WTC11 (cell line): Measurements from ENCODE around the gene RCL1.

ENCODE experiments used
- CTCF ChIP-seq: fragments of 200-600 bp; IDR thresholded peaks from 2 replicates; pipeline ENCODE4 v1.8.0; 2022; ENCODE audit warnings: antibody characterized with exemption
- E2F5 ChIP-seq: sonication (generic); formaldehyde crosslinking; IDR thresholded peaks from 2 replicates; pipeline ENCODE4 v1.8.1; 2022; ENCODE audit warnings: mild to moderate bottlenecking, moderate library complexity, missing genetic modification reagents
- ETV6 ChIP-seq: sonication (generic); formaldehyde crosslinking; IDR thresholded peaks from 2 replicates; pipeline ENCODE4 v1.8.1; 2022; ENCODE audit warnings: mild to moderate bottlenecking, missing genetic modification reagents
- MAX ChIP-seq: sonication (generic); formaldehyde crosslinking; IDR thresholded peaks from 2 replicates; pipeline ENCODE4 v1.8.0; 2022; ENCODE audit warnings: mild to moderate bottlenecking, missing genetic modification reagents
- SMAD4 ChIP-seq: sonication (generic); formaldehyde crosslinking; IDR thresholded peaks from 2 replicates; pipeline ENCODE4 v1.8.0; 2022; ENCODE audit warnings: mild to moderate bottlenecking, missing genetic modification reagents
- TP53 ChIP-seq: sonication (generic); formaldehyde crosslinking; IDR thresholded peaks from 2 replicates; pipeline ENCODE4 v1.8.1; 2023; ENCODE audit warnings: mild to moderate bottlenecking, missing genetic modification reagents
- ZNF138 ChIP-seq: sonication (generic); formaldehyde crosslinking; conservative IDR thresholded peaks from 2 replicates; pipeline ENCODE4 v1.8.1; 2022; ENCODE audit warnings: mild to moderate bottlenecking, moderate library complexity, missing genetic modification reagents
- TF ChIP-seq, protein P1 (sequence below): sonication (generic); formaldehyde crosslinking; IDR thresholded peaks from 2 replicates; pipeline ENCODE4 v1.8.1; 2023; ENCODE audit warnings: mild to moderate bottlenecking, moderate library complexity, missing genetic modification reagents
- TF ChIP-seq, protein P2 (sequence below): fragments of 250-450 bp; sonication (Bioruptor Pico); IDR thresholded peaks from 2 replicates; pipeline ENCODE4 v1.9.0; 2021; ENCODE audit warnings: mild to moderate bottlenecking

- no peak for TF ChIP-seq CTCF
- TF ChIP-seq, protein P1, sequence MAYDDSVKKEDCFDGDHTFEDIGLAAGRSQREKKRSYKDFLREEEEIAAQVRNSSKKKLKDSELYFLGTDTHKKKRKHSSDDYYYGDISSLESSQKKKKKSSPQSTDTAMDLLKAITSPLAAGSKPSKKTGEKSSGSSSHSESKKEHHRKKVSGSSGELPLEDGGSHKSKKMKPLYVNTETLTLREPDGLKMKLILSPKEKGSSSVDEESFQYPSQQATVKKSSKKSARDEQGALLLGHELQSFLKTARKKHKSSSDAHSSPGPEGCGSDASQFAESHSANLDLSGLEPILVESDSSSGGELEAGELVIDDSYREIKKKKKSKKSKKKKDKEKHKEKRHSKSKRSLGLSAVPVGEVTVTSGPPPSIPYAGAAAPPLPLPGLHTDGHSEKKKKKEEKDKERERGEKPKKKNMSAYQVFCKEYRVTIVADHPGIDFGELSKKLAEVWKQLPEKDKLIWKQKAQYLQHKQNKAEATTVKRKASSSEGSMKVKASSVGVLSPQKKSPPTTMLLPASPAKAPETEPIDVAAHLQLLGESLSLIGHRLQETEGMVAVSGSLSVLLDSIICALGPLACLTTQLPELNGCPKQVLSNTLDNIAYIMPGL (CRISPR knock-in tag), result no peak
- TF ChIP-seq ETV6 (CRISPR knock-in tag), result no peak
- no peak for TF ChIP-seq MAX (CRISPR knock-in tag)
- no peak for TF ChIP-seq SMAD4
- TF ChIP-seq, protein P2, sequence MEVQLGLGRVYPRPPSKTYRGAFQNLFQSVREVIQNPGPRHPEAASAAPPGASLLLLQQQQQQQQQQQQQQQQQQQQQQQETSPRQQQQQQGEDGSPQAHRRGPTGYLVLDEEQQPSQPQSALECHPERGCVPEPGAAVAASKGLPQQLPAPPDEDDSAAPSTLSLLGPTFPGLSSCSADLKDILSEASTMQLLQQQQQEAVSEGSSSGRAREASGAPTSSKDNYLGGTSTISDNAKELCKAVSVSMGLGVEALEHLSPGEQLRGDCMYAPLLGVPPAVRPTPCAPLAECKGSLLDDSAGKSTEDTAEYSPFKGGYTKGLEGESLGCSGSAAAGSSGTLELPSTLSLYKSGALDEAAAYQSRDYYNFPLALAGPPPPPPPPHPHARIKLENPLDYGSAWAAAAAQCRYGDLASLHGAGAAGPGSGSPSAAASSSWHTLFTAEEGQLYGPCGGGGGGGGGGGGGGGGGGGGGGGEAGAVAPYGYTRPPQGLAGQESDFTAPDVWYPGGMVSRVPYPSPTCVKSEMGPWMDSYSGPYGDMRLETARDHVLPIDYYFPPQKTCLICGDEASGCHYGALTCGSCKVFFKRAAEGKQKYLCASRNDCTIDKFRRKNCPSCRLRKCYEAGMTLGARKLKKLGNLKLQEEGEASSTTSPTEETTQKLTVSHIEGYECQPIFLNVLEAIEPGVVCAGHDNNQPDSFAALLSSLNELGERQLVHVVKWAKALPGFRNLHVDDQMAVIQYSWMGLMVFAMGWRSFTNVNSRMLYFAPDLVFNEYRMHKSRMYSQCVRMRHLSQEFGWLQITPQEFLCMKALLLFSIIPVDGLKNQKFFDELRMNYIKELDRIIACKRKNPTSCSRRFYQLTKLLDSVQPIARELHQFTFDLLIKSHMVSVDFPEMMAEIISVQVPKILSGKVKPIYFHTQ (CRISPR knock-in tag), result no peak
- TF ChIP-seq TP53 (CRISPR knock-in tag), result no peak
- TF ChIP-seq ZNF138 (CRISPR knock-in tag), result no peak
- no peak for TF ChIP-seq E2F5 (CRISPR knock-in tag)
Observed at GRCh38 chr9:4865681-4866080, 72.9 kb downstream of the RCL1 start.
